Mesenchymal stem cell (in vitro differentiated cells and primary cell): ENCODE results near the gene KRTAP5-5.

ENCODE experiments used
- DNase-seq: peaks from one replicate; pipeline ENCODE4 v3.0.0-alpha.2; 2013
- H2AFZ ChIP-seq: one replicate; pipeline ENCODE4 v1.6.1; 2013; ENCODE audit warnings: low read depth, mild to moderate bottlenecking, control low read depth, inconsistent platforms, low read length, moderate library complexity
- H2AK5ac ChIP-seq: 2 replicates; pipeline ENCODE4 v1.6.1; 2013; ENCODE audit warnings: low read length, moderate library complexity, mild to moderate bottlenecking, inconsistent platforms; ENCODE audit not compliant: severe bottlenecking
- H2BK120ac ChIP-seq: one replicate; pipeline ENCODE4 v1.6.1; 2013; ENCODE audit warnings: low read depth, mild to moderate bottlenecking, inconsistent platforms, low read length, moderate library complexity
- H2BK12ac ChIP-seq, 2 experiments: one replicate each; pipeline ENCODE4 v1.6.1; 2013; ENCODE audit warnings: inconsistent platforms in 2 of 2, low read length in 2 of 2, mild to moderate bottlenecking in 2 of 2, moderate library complexity in 2 of 2, control low read depth in 1 of 2
- H2BK15ac ChIP-seq: one replicate; pipeline ENCODE4 v1.6.1; 2013; ENCODE audit warnings: mild to moderate bottlenecking, low read depth, inconsistent platforms; ENCODE audit not compliant: poor library complexity, severe bottlenecking
- H2BK5ac ChIP-seq: 2 replicates; pipeline ENCODE4 v1.6.1; 2013; ENCODE audit warnings: low read depth, mild to moderate bottlenecking, low read length, control low read depth, inconsistent platforms; ENCODE audit not compliant: poor library complexity, severe bottlenecking
- H3K14ac ChIP-seq, 2 experiments: one replicate each; pipeline ENCODE4 v1.6.1; 2013; ENCODE audit warnings: inconsistent platforms in 2 of 2, low read length in 2 of 2, control low read depth in 1 of 2, mild to moderate bottlenecking in 1 of 2, moderate library complexity in 1 of 2
- H3K18ac ChIP-seq, 2 experiments: one replicate each; pipeline ENCODE4 v1.6.1; 2013; ENCODE audit warnings: inconsistent platforms in 2 of 2, low read length in 2 of 2, control low read depth in 1 of 2, low read depth in 1 of 2, mild to moderate bottlenecking in 1 of 2
- H3K23ac ChIP-seq, 2 experiments: one replicate each; pipeline ENCODE4 v1.6.1; 2013; ENCODE audit warnings: inconsistent platforms in 2 of 2, low read length in 2 of 2, mild to moderate bottlenecking in 2 of 2, moderate library complexity in 2 of 2, control low read depth in 1 of 2
- H3K27ac ChIP-seq: 2 replicates; pipeline ENCODE4 v1.5.1; 2013; ENCODE audit warnings: mild to moderate bottlenecking, moderate library complexity, low read length, control low read depth, inconsistent platforms; ENCODE audit not compliant: poor library complexity, severe bottlenecking
- H3K27me3 ChIP-seq, 2 experiments: 2 replicates each; pipeline versions ENCODE4 v1.6.1 to v1.7.0; 2013; ENCODE audit warnings: low read length in 2 of 2, mild to moderate bottlenecking in 2 of 2, moderate library complexity in 2 of 2, control low read depth in 1 of 2, inconsistent platforms in 1 of 2; ENCODE audit not compliant: control insufficient read depth in 1 of 2, insufficient read depth in 1 of 2
- H3K36me3 ChIP-seq, 2 experiments: 2 replicates each; pipeline versions ENCODE4 v1.6.1 to v1.7.0; 2013; ENCODE audit warnings: low read length in 2 of 2, control low read depth in 1 of 2, inconsistent platforms in 1 of 2, low read depth in 1 of 2, mild to moderate bottlenecking in 1 of 2; ENCODE audit not compliant: insufficient read depth in 2 of 2, control insufficient read depth in 1 of 2
- H3K4ac ChIP-seq, 2 experiments: one replicate each; pipeline ENCODE4 v1.6.1; 2013; ENCODE audit warnings: inconsistent platforms in 2 of 2, low read length in 2 of 2, mild to moderate bottlenecking in 2 of 2, moderate library complexity in 2 of 2, control low read depth in 1 of 2, low read depth in 1 of 2
- H3K4me1 ChIP-seq: 2 replicates; pipeline ENCODE4 v1.6.1; 2013; ENCODE audit warnings: low read depth, low read length, control low read depth; ENCODE audit not compliant: control insufficient read depth, insufficient read depth
- H3K4me2 ChIP-seq: 2 replicates; pipeline ENCODE4 v1.6.1; 2013; ENCODE audit warnings: low read length, mild to moderate bottlenecking, inconsistent platforms; ENCODE audit not compliant: poor library complexity, severe bottlenecking
- H3K4me3 ChIP-seq, 2 experiments: 2 replicates each; pipeline versions ENCODE4 v1.5.1 to v1.7.0; 2013; ENCODE audit warnings: low read length in 2 of 2, mild to moderate bottlenecking in 2 of 2, control low read depth in 1 of 2, low read depth in 1 of 2; ENCODE audit not compliant: insufficient read depth in 1 of 2
- H3K79me1 ChIP-seq: replicated peaks from 2 replicates; pipeline ENCODE4 v1.6.1; 2013; ENCODE audit warnings: mild to moderate bottlenecking, control low read depth, low read length, inconsistent platforms; ENCODE audit not compliant: poor library complexity, severe bottlenecking
- H3K9ac ChIP-seq: 2 replicates; pipeline ENCODE4 v1.7.0; 2013; ENCODE audit warnings: mild to moderate bottlenecking, low read length, moderate library complexity
- H3K9me3 ChIP-seq: 2 replicates; pipeline ENCODE4 v1.7.0; 2013; ENCODE audit warnings: mild to moderate bottlenecking, low read length; ENCODE audit not compliant: control insufficient read depth
- H4K8ac ChIP-seq: one replicate; pipeline ENCODE4 v1.6.1; 2013; ENCODE audit warnings: inconsistent platforms, mild to moderate bottlenecking, low read length, moderate library complexity
- H4K91ac ChIP-seq: one replicate; pipeline ENCODE4 v1.6.1; 2013; ENCODE audit warnings: mild to moderate bottlenecking, low read length, inconsistent platforms
- WGBS: methylation state at CpG from one replicate; pipeline ENCODE4 v1.1.7; 2013; ENCODE audit warnings: mixed read lengths; 5-methylcytosine and 5-hydroxymethylcytosine counted together

KRTAP5-5 gene

GRCh38 chr11:1665313-1665712, 35.7 kb downstream of the KRTAP5-5 start:
- 95% methylated on average over 4 of the region's 8 CpGs for WGBS
- no peak overlapping the region for H2AK5ac ChIP-seq
- H3K27ac ChIP-seq, result no peak overlapping the region
- no peak overlapping the region for H3K4ac ChIP-seq
- H2BK120ac ChIP-seq, result no peak overlapping the region
- H3K4me1 ChIP-seq, result peaks cover 1% of the 10 kb centered on the region
- no peak overlapping the region for H3K9ac ChIP-seq
- H3K9me3 ChIP-seq, result no peaks in the 10 kb centered on the region
- H3K4me3 ChIP-seq, result no peak overlapping the region
- H3K14ac ChIP-seq, result no peak overlapping the region
- H2BK5ac ChIP-seq, result no peak overlapping the region
- DNase-seq, result no peak
- no peak overlapping the region for H2AFZ ChIP-seq
- H4K91ac ChIP-seq, result no peak overlapping the region
- no peaks in the 10 kb centered on the region for H3K79me1 ChIP-seq
- H3K23ac ChIP-seq, result no peak overlapping the region
- no peak overlapping the region for H3K4me2 ChIP-seq
- peaks cover 30 to 35% of the 10 kb centered on the region in 2 experiments for H3K27me3 ChIP-seq
- no peak overlapping the region for H2BK15ac ChIP-seq
- H3K36me3 ChIP-seq, result no peaks in the 10 kb centered on the region
- no peak overlapping the region for H2BK12ac ChIP-seq
- H3K18ac ChIP-seq, result no peak overlapping the region
- no peak overlapping the region for H4K8ac ChIP-seq

GRCh38 chr11:1667121-1667850, 37.7 kb downstream of the KRTAP5-5 start:
- H4K8ac ChIP-seq, result peak overlapping the region; percentile 45
- H3K4me2 ChIP-seq, result no peak overlapping the region
- no peaks in the 10 kb centered on the region for H3K79me1 ChIP-seq
- no peak overlapping the region for H2AK5ac ChIP-seq
- no peaks in the 10 kb centered on the region for H3K9me3 ChIP-seq
- H3K27me3 ChIP-seq, result peaks cover 35 to 42% of the 10 kb centered on the region in 2 experiments
- H3K4me3 ChIP-seq, result no peak overlapping the region
- H3K36me3 ChIP-seq, result no peaks in the 10 kb centered on the region
- no peak overlapping the region for H3K27ac ChIP-seq
- no peak overlapping the region for H2BK15ac ChIP-seq
- WGBS, result 81% methylated on average over 21 of the region's 24 CpGs
- peak overlapping the region in 1 of 2 experiments; percentile 84 for H3K23ac ChIP-seq
- peak overlapping the region in 1 of 2 experiments; percentile 32 for H3K14ac ChIP-seq
- H3K4ac ChIP-seq, result peak overlapping the region in 1 of 2 experiments; percentile 51
- no peak overlapping the region for H3K9ac ChIP-seq
- no peak for DNase-seq
- no peak overlapping the region for H2AFZ ChIP-seq
- peak overlapping the region in 1 of 2 experiments; percentile 78 for H2BK12ac ChIP-seq
- H3K18ac ChIP-seq, result peak overlapping the region in 1 of 2 experiments; percentile 18
- H4K91ac ChIP-seq, result peak overlapping the region; percentile 70
- H2BK120ac ChIP-seq, result no peak overlapping the region
- H3K4me1 ChIP-seq, result peaks cover 3% of the 10 kb centered on the region
- H2BK5ac ChIP-seq, result no peak overlapping the region

GRCh38 chr11:1667906-1668305, 38.3 kb downstream of the KRTAP5-5 start:
- Histone ChIP-seq H4K91ac (no peak overlapping the region), H3K9ac (no peak overlapping the region), H3K79me1 (no peaks in the 10 kb centered on the region), H3K9me3 (peaks cover 3% of the 10 kb centered on the region), H3K14ac (no peak overlapping the region), H2BK12ac (no peak overlapping the region), H3K23ac (no peak overlapping the region), H3K4me3 (no peak overlapping the region), H2AK5ac (no peak overlapping the region), H3K27me3 (peaks cover 41 to 49% of the 10 kb centered on the region in 2 experiments), H3K4ac (no peak overlapping the region), H2BK15ac (no peak overlapping the region), H3K18ac (no peak overlapping the region), H2BK120ac (no peak overlapping the region), H2BK5ac (no peak overlapping the region), H3K4me1 (peaks cover 3% of the 10 kb centered on the region), H3K4me2 (no peak overlapping the region), H3K27ac (no peak overlapping the region), H3K36me3 (no peaks in the 10 kb centered on the region), H2AFZ (no peak overlapping the region), H4K8ac (no peak overlapping the region)
- WGBS, result 31% methylated on average over 16 of the region's 16 CpGs
- no peak for DNase-seq

GRCh38 chr11:1668911-1669473, 39.4 kb downstream of the KRTAP5-5 start:
- H3K14ac ChIP-seq, result no peak overlapping the region
- no peak for DNase-seq
- H3K27me3 ChIP-seq, result peaks cover 49 to 59% of the 10 kb centered on the region in 2 experiments
- H3K23ac ChIP-seq, result no peak overlapping the region
- no peak overlapping the region for H3K4me3 ChIP-seq
- H2BK15ac ChIP-seq, result no peak overlapping the region
- H4K8ac ChIP-seq, result no peak overlapping the region
- H3K79me1 ChIP-seq, result no peaks in the 10 kb centered on the region
- H2BK120ac ChIP-seq, result no peak overlapping the region
- H3K4me1 ChIP-seq, result peaks cover 3% of the 10 kb centered on the region
- no peak overlapping the region for H3K4me2 ChIP-seq
- H3K9me3 ChIP-seq, result peaks cover 3% of the 10 kb centered on the region
- no peak overlapping the region for H2AFZ ChIP-seq
- H3K9ac ChIP-seq, result no peak overlapping the region
- H3K36me3 ChIP-seq, result no peaks in the 10 kb centered on the region
- H3K27ac ChIP-seq, result no peak overlapping the region
- no peak overlapping the region for H2AK5ac ChIP-seq
- H3K18ac ChIP-seq, result no peak overlapping the region
- H2BK12ac ChIP-seq, result no peak overlapping the region
- H2BK5ac ChIP-seq, result no peak overlapping the region
- WGBS, result 75% methylated on average over 13 of the region's 13 CpGs
- H3K4ac ChIP-seq, result no peak overlapping the region
- H4K91ac ChIP-seq, result no peak overlapping the region
